Measurements from ENCODE around the gene HGFAC. TPM values are rescaled to one million over a fixed set of nuclear protein-coding genes. Genes with fewer than 3 reads are reported as not detected.

Gene HGFAC
- total RNA-seq, 1 experiment from 2014 or later, result 0.20 TPM

DNA sequence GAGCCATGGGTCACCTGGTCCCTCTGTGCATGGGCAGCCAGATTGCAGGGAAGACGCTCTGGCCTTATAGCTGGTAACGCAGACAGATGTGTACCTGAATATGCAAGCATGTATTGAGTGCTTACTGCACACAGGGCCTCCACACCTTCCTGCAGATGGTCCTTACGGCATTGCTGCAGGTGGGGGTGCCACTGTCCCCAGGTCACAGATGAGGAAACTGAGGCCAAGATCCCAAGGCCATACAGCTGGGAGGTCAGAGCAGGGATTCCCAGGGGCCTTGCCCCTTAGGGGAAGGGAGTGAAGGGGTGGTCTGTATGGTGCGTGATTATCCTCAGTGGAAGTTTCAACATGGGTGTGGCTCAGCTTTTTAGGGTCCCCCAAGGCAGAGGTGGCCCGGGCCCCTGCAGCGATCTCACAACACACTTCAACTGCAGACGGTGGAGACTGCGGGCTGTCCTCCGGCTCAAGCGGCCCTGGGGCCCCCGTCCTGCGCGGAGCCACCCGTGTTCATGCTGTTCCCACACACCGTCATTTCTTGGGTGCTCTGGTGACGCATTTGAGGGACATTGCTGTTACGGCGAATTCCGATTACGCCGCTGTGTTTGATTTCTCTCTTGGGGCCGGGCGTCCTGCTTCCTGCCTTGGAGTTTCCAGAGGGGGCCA, 29.5 kb downstream of the HGFAC start (continued):
- TF ChIP-seq, protein P1, sequence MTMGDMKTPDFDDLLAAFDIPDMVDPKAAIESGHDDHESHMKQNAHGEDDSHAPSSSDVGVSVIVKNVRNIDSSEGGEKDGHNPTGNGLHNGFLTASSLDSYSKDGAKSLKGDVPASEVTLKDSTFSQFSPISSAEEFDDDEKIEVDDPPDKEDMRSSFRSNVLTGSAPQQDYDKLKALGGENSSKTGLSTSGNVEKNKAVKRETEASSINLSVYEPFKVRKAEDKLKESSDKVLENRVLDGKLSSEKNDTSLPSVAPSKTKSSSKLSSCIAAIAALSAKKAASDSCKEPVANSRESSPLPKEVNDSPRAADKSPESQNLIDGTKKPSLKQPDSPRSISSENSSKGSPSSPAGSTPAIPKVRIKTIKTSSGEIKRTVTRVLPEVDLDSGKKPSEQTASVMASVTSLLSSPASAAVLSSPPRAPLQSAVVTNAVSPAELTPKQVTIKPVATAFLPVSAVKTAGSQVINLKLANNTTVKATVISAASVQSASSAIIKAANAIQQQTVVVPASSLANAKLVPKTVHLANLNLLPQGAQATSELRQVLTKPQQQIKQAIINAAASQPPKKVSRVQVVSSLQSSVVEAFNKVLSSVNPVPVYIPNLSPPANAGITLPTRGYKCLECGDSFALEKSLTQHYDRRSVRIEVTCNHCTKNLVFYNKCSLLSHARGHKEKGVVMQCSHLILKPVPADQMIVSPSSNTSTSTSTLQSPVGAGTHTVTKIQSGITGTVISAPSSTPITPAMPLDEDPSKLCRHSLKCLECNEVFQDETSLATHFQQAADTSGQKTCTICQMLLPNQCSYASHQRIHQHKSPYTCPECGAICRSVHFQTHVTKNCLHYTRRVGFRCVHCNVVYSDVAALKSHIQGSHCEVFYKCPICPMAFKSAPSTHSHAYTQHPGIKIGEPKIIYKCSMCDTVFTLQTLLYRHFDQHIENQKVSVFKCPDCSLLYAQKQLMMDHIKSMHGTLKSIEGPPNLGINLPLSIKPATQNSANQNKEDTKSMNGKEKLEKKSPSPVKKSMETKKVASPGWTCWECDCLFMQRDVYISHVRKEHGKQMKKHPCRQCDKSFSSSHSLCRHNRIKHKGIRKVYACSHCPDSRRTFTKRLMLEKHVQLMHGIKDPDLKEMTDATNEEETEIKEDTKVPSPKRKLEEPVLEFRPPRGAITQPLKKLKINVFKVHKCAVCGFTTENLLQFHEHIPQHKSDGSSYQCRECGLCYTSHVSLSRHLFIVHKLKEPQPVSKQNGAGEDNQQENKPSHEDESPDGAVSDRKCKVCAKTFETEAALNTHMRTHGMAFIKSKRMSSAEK (CRISPR knock-in tag; IDR thresholded peaks at IDR 0.05; ENCODE audit: borderline replicate concordance), result no peak
- TF ChIP-seq ATF3 (CRISPR knock-in tag; conservative IDR thresholded peaks at IDR 0.05) (no peak), NFYB (CRISPR knock-in tag; conservative IDR thresholded peaks at IDR 0.05; ENCODE audit: low read depth) (no peak), ATF2 (CRISPR knock-in tag; IDR thresholded peaks at IDR 0.05; ENCODE audit: borderline replicate concordance, low read depth) (no peak), ZNF232 (CRISPR knock-in tag; IDR thresholded peaks at IDR 0.05) (no peak), ZNF138 (CRISPR knock-in tag; conservative IDR thresholded peaks at IDR 0.05) (no peak), FOXJ3 (CRISPR knock-in tag; IDR thresholded peaks at IDR 0.05; ENCODE audit: borderline replicate concordance) (no peak)

- TF ChIP-seq TP53 (CRISPR knock-in tag; IDR thresholded peaks at IDR 0.05) (no peak), ELF4 (CRISPR knock-in tag; IDR thresholded peaks at IDR 0.05; ENCODE audit: low read depth) (no peak), PRDM15 (CRISPR knock-in tag; IDR thresholded peaks at IDR 0.05) (no peak)
- ChIA-PET POLR2A (no interaction called here), CTCF (interaction anchor here (0.6 to 3.7 kb wide), 3 partner anchors 9 to 37 kb away, joined by 3 to 48 read pairs (median 6); no protein-coding TSS in a partner anchor)
- peaks cover 5% of the 10 kb centered on the region; the same call in 1 of the 2 replicates for H3K4me1 Mint-ChIP-seq
- H3K27me3 Mint-ChIP-seq (ENCODE audit: low read depth), result peaks cover 39% of the 10 kb centered on the region
- ATAC-seq, result no peak
- H3K36me3 Mint-ChIP-seq, result no peaks in the 10 kb centered on the region
- H3K27ac Mint-ChIP-seq, result no peak overlapping the region
- no peak overlapping the region for H3K4me3 Mint-ChIP-seq
- H3K9me3 Mint-ChIP-seq, result no peaks in the 10 kb centered on the region
- no peak for DNase-seq (ENCODE audit: low spot score)
Measured at GRCh38 chr4:3471886-3472285, 30.1 kb downstream of the HGFAC start.

DNA sequence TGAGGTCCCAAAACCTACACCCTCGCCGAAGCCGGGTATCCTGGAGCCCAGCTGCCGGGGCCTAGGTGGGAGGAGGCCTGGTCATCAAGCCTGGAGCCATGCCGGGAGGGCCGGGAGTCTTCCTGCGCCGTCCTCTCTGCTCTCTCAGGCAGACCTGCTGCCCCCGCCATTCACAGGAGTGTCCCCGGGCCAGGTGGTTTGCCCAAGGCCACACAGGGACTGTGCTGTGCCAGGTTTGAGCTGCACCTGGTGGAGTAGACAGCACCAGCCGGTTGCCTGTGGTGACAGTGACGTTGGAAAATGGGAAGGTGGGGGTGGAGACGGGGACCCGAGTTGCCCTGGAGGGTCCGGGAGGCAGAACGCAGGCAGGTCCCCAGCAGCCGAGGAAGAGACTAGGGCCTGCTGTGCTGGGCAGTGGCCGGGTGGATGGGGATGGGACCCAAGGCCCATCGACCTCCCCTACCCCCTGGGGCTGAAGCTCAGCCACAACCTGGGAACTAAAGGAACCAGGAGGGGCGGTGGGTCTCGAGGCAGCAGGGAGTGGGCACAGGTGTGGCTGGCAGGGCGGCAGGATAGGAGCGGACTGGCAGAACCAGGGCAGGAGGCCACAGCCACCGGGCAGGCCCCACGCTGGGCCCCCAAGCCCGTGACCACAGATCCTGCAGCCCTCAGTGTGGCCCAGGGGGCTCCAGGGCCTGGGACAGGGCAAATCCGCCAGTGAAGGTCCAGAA, 30.8 kb downstream of the HGFAC start:
- DNase-seq (ENCODE audit: low spot score) (no peak), ATAC-seq (no peak)
- H3K27me3 Mint-ChIP-seq (ENCODE audit: low read depth), result peaks cover 45% of the 10 kb centered on the region
- POLR2A ChIA-PET, result no interaction called here
- H3K4me3 Mint-ChIP-seq, result no peak overlapping the region
- H3K4me1 Mint-ChIP-seq, result peaks cover 5% of the 10 kb centered on the region; the same call in 1 of the 2 replicates
- no peaks in the 10 kb centered on the region for H3K9me3 Mint-ChIP-seq
- CTCF ChIA-PET, result interaction anchor here (1.3 to 3.7 kb wide), 2 partner anchors 8 to 38 kb away, joined by 3 to 48 read pairs; no protein-coding TSS in a partner anchor
- H3K36me3 Mint-ChIP-seq, result no peaks in the 10 kb centered on the region
- H3K27ac Mint-ChIP-seq, result no peak overlapping the region
- TF ChIP-seq ATF2 (CRISPR knock-in tag; IDR thresholded peaks at IDR 0.05; ENCODE audit: borderline replicate concordance, low read depth) (no peak), TCF7 (CRISPR knock-in tag; IDR thresholded peaks at IDR 0.05; ENCODE audit: low read depth) (no peak)
- TF ChIP-seq, protein P2, sequence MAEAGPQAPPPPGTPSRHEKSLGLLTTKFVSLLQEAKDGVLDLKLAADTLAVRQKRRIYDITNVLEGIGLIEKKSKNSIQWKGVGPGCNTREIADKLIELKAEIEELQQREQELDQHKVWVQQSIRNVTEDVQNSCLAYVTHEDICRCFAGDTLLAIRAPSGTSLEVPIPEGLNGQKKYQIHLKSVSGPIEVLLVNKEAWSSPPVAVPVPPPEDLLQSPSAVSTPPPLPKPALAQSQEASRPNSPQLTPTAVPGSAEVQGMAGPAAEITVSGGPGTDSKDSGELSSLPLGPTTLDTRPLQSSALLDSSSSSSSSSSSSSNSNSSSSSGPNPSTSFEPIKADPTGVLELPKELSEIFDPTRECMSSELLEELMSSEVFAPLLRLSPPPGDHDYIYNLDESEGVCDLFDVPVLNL (CRISPR knock-in tag; IDR thresholded peaks at IDR 0.05; ENCODE audit: borderline replicate concordance, low read depth), result 0 out of 2 replicates have a peak, but pooled peaks have one; percentile 35

Measured in WTC11 (cell line).